ENCODE results near the gene LMOD1. TPM values are rescaled to one million over a fixed set of nuclear protein-coding genes. Genes with fewer than 3 reads are reported as not detected.
"Not testable (repeated sequence)": the region's sequence is repeated elsewhere in the genome, so short reads cannot be mapped to it uniquely, and the experiment has no call there.

Gene LMOD1
- polyA plus RNA-seq, 1 of the 3 experiments (the other 2 are of a cell fraction) = 2.7 TPM

GRCh38 chr1:201902198-201902597 lies 44.1 kb downstream of the LMOD1 start:
- H2AFZ ChIP-seq (ENCODE audit: low read depth) = no peak overlapping the region
- peak overlapping the region in 1 of 2 experiments; percentile 71; a peak in 1 of 4 replicates for H3K27ac ChIP-seq (ENCODE audit: low read depth in 2 of 2, low read length in 1 of 2)
- peaks cover 10% of the 10 kb centered on the region for H3F3A ChIP-seq (replicated peaks; ENCODE audit: insufficient read depth)
- peak overlapping the region; percentile 17; the same call in 1 of the 2 replicates for H3K4me2 ChIP-seq
- no peak for DNase-seq
- no peaks in the 10 kb centered on the region for H3K79me2 ChIP-seq (ENCODE audit: insufficient read depth)
- peaks cover 5 to 36% of the 10 kb centered on the region in 2 experiments; a peak in 3 of 4 replicates for H3K4me1 ChIP-seq (ENCODE audit: control insufficient read depth in 1 of 2, insufficient read depth in 2 of 2, low read depth in 1 of 2, low read length in 1 of 2)
- WGBS (ENCODE audit: low lambda C conversion rate) = 82% methylated on average over 3 of the region's 3 CpGs
- no peak for TF ChIP-seq REST (IDR thresholded peaks at IDR 0.05; ENCODE audit: low read depth, low read length)
- TF ChIP-seq YY1 (IDR thresholded peaks at IDR 0.05; ENCODE audit: low read depth) = no peak
- TF ChIP-seq TCF12 (IDR thresholded peaks at IDR 0.05) = no peak
- no peak for TF ChIP-seq RFX5 (IDR thresholded peaks at IDR 0.05; ENCODE audit: low read length)
- TF ChIP-seq CHD2 (IDR thresholded peaks at IDR 0.05; ENCODE audit: low read length, partially characterized antibody) = no peak
- TF ChIP-seq NFIC (IDR thresholded peaks at IDR 0.05; ENCODE audit: borderline replicate concordance) = no peak
- TF ChIP-seq JUND (IDR thresholded peaks at IDR 0.05) = no peak
- TF ChIP-seq GATA2 (CRISPR knock-in tag; IDR thresholded peaks at IDR 0.05) = no peak
- TF ChIP-seq FOXJ3 (CRISPR knock-in tag; IDR thresholded peaks at IDR 0.05) = no peak
- TF ChIP-seq PBX3 (IDR thresholded peaks at IDR 0.05) = no peak
- no peak for TF ChIP-seq TAF1 (IDR thresholded peaks at IDR 0.05; ENCODE audit: borderline replicate concordance, low read depth, low read length)
- no peak; the same call in 1 of the 2 replicates for TF ChIP-seq USF1 (IDR thresholded peaks at IDR 0.05; ENCODE audit: borderline replicate concordance, low read depth)
- no peak for TF ChIP-seq ELF1 (IDR thresholded peaks at IDR 0.05)
- H3K27me3 ChIP-seq (ENCODE audit: insufficient read depth) = no peaks in the 10 kb centered on the region
- H3K9me3 ChIP-seq = no peaks in the 10 kb centered on the region
- no peaks in the 10 kb centered on the region for H3K9me2 ChIP-seq
- POLR2A ChIA-PET = interaction anchor here (0.9 kb wide), 1 partner anchor 44 kb away, joined by 3 read pairs; the partner anchor contains the start of gene LMOD1
- H4K20me1 ChIP-seq (ENCODE audit: insufficient read depth) = no peaks in the 10 kb centered on the region
- H3K4me3 ChIP-seq (ENCODE audit: low read depth in 2 of 2, low read length in 1 of 2) = no peak overlapping the region
- H3K9ac ChIP-seq = no peak overlapping the region
- no peaks in the 10 kb centered on the region for H3K36me3 ChIP-seq (replicated peaks in 1 of 2; ENCODE audit: control insufficient read depth in 1 of 2, insufficient read depth in 2 of 2, low read length in 1 of 2)
- CTCF ChIA-PET = interaction anchor here (1.0 kb wide), 1 partner anchor 71 kb away, joined by 8 read pairs; no protein-coding TSS in a partner anchor

- Histone ChIP-seq H3F3A (replicated peaks; ENCODE audit: insufficient read depth) (peaks cover 15% of the 10 kb centered on the region), H3K4me1 (ENCODE audit: control insufficient read depth in 1 of 2, insufficient read depth in 2 of 2, low read depth in 1 of 2, low read length in 1 of 2) (peaks cover 7 to 48% of the 10 kb centered on the region in 2 experiments; a peak in 3 of 4 replicates)
- CTCF ChIA-PET = interaction anchor here (1.9 to 2.8 kb wide), 2 partner anchors 44 to 72 kb away, joined by 8 to 18 read pairs; no protein-coding TSS in a partner anchor
- DNase-seq; H3K4me3 ChIP-seq (ENCODE audit: low read depth in 2 of 2, low read length in 1 of 2); H3K9me2 ChIP-seq; H3K79me2 ChIP-seq (ENCODE audit: insufficient read depth); H3K27ac ChIP-seq (ENCODE audit: low read depth in 2 of 2, low read length in 1 of 2); H3K27me3 ChIP-seq (ENCODE audit: insufficient read depth); H4K20me1 ChIP-seq (ENCODE audit: insufficient read depth); H3K36me3 ChIP-seq (replicated peaks in 1 of 2; ENCODE audit: control insufficient read depth in 1 of 2, insufficient read depth in 2 of 2, low read length in 1 of 2); H2AFZ ChIP-seq (ENCODE audit: low read depth); H3K4me2 ChIP-seq; H3K9me3 ChIP-seq; H3K9ac ChIP-seq: not testable (repeated sequence)
- WGBS (ENCODE audit: low lambda C conversion rate) = 74% methylated on average over 6 of the region's 6 CpGs
- POLR2A ChIA-PET = interaction anchor here (0.6 kb wide), 1 partner anchor 54 kb away, joined by 3 read pairs; the partner anchor contains the start of gene TIMM17A
Measured at GRCh38 chr1:201901036-201901435, 45.3 kb downstream of the LMOD1 start.
